Fibroblast of skin of right biceps (primary cell): ENCODE results near the gene WWC2.

Source experiments
- DNase-seq: peaks from one replicate; pipeline ENCODE4 v3.0.0-alpha.2; 2013

WWC2 gene

GRCh38 chr4:183211533-183211932 is 112.5 kb downstream of the WWC2 start:
- DNase-seq: no peak

GRCh38 chr4:183213996-183214395 is 114.9 kb downstream of the WWC2 start:
- DNase-seq: no peak

GRCh38 chr4:183214912-183215488 is 115.9 kb downstream of the WWC2 start:
- no peak for DNase-seq

GRCh38 chr4:183220236-183220635 is 121.2 kb downstream of the WWC2 start:
- no peak for DNase-seq

GRCh38 chr4:183223053-183223452 is 124.0 kb downstream of the WWC2 start:
- DNase-seq: no peak

- DNase-seq: peak; percentile 54
Observed at GRCh38 chr4:183229397-183229796, 130.3 kb downstream of the WWC2 start.

- no peak for DNase-seq
Observed at GRCh38 chr4:183240581-183241321, 141.7 kb downstream of the WWC2 start.

- peak; percentile 53 for DNase-seq
Observed at GRCh38 chr4:183241322-183241640, 142.2 kb downstream of the WWC2 start.

GRCh38 chr4:183241721-183242151 is 142.7 kb downstream of the WWC2 start:
- peak; percentile 17 for DNase-seq

- no peak for DNase-seq
Observed at GRCh38 chr4:183242291-183242690, 143.2 kb downstream of the WWC2 start.

- no peak for DNase-seq
Observed at GRCh38 chr4:183244019-183244418, 145.0 kb downstream of the WWC2 start.

- DNase-seq: no peak
Observed at GRCh38 chr4:183244506-183244905, 145.4 kb downstream of the WWC2 start.

- DNase-seq: no peak
Observed at GRCh38 chr4:183248201-183248600, 149.1 kb downstream of the WWC2 start.

- DNase-seq: peak; percentile 38
Observed at GRCh38 chr4:183249854-183250253, 150.8 kb downstream of the WWC2 start.

- DNase-seq: no peak
Observed at GRCh38 chr4:183250831-183251230, 151.8 kb downstream of the WWC2 start.

GRCh38 chr4:183252959-183253358 is 153.9 kb downstream of the WWC2 start:
- DNase-seq: no peak

- DNase-seq: no peak
Observed at GRCh38 chr4:183253451-183253850, 154.4 kb downstream of the WWC2 start.

- no peak for DNase-seq
Observed at GRCh38 chr4:183254162-183254561, 155.1 kb downstream of the WWC2 start.

- DNase-seq: no peak
Observed at GRCh38 chr4:183255487-183255886, 156.4 kb downstream of the WWC2 start.

GRCh38 chr4:183256343-183256742 is 157.3 kb downstream of the WWC2 start:
- no peak for DNase-seq

- DNase-seq: peak; percentile 62
Observed at GRCh38 chr4:183256756-183257385, 157.8 kb downstream of the WWC2 start.

- no peak for DNase-seq
Observed at GRCh38 chr4:183257808-183258207, 158.8 kb downstream of the WWC2 start.

- no peak for DNase-seq
Observed at GRCh38 chr4:183260491-183261151, 161.6 kb downstream of the WWC2 start.
